Measurements from ENCODE around the gene NLK.

Gene NLK

DNA sequence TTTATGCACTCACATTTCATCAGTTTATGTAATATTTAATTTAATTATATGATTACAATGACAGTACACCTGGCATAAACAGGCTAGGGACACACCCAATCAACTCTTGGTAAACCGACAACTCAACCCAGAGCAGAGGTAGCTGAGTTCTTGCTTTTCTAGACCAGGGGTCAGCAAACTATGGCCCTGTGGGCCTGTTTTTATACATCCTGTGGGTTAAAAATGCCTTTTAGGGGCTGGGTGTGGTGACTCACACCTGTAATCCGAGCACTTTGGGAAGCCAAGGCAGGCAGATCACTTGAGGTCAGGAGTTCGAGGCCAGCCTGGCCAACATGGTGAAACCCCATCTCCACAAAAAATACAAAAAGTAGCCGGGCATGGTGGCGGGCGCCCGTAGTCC lies 177.3 kb downstream of the NLK start (continued):
- TF ChIP-seq, protein P1, sequence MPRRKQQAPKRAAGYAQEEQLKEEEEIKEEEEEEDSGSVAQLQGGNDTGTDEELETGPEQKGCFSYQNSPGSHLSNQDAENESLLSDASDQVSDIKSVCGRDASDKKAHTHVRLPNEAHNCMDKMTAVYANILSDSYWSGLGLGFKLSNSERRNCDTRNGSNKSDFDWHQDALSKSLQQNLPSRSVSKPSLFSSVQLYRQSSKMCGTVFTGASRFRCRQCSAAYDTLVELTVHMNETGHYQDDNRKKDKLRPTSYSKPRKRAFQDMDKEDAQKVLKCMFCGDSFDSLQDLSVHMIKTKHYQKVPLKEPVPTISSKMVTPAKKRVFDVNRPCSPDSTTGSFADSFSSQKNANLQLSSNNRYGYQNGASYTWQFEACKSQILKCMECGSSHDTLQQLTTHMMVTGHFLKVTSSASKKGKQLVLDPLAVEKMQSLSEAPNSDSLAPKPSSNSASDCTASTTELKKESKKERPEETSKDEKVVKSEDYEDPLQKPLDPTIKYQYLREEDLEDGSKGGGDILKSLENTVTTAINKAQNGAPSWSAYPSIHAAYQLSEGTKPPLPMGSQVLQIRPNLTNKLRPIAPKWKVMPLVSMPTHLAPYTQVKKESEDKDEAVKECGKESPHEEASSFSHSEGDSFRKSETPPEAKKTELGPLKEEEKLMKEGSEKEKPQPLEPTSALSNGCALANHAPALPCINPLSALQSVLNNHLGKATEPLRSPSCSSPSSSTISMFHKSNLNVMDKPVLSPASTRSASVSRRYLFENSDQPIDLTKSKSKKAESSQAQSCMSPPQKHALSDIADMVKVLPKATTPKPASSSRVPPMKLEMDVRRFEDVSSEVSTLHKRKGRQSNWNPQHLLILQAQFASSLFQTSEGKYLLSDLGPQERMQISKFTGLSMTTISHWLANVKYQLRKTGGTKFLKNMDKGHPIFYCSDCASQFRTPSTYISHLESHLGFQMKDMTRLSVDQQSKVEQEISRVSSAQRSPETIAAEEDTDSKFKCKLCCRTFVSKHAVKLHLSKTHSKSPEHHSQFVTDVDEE (CRISPR knock-in tag; IDR thresholded peaks at IDR 0.05): no peak
- TF ChIP-seq ARNTL (CRISPR knock-in tag; IDR thresholded peaks at IDR 0.05; ENCODE audit: borderline replicate concordance, low read depth): no peak

GRCh38 chr17:28221751-28222414 lies 179.4 kb downstream of the NLK start:
- no peak for TF ChIP-seq POU6F1 (CRISPR knock-in tag; IDR thresholded peaks at IDR 0.05; ENCODE audit: borderline replicate concordance, low read depth)
- TF ChIP-seq CREB5 (CRISPR knock-in tag; IDR thresholded peaks at IDR 0.05; ENCODE audit: low read depth): no peak
- TF ChIP-seq, protein P1 (CRISPR knock-in tag; IDR thresholded peaks at IDR 0.05): no peak
- TF ChIP-seq CSRNP3 (CRISPR knock-in tag; IDR thresholded peaks at IDR 0.05): no peak
- TF ChIP-seq ISL1 (CRISPR knock-in tag; IDR thresholded peaks at IDR 0.05): no peak
- TF ChIP-seq OSR1 (CRISPR knock-in tag; IDR thresholded peaks at IDR 0.05): no peak
- TF ChIP-seq TOX (CRISPR knock-in tag; IDR thresholded peaks at IDR 0.05; ENCODE audit: borderline replicate concordance): no peak
- TF ChIP-seq GLIS3 (CRISPR knock-in tag; IDR thresholded peaks at IDR 0.05): no peak
- no peak for TF ChIP-seq TCF4 (CRISPR knock-in tag; IDR thresholded peaks at IDR 0.05; ENCODE audit: borderline replicate concordance)
- TF ChIP-seq SNAI2 (CRISPR knock-in tag; IDR thresholded peaks at IDR 0.05): no peak
- TF ChIP-seq ZNF70 (CRISPR knock-in tag; IDR thresholded peaks at IDR 0.05): no peak
- TF ChIP-seq ZC3H10 (CRISPR knock-in tag; IDR thresholded peaks at IDR 0.05): no peak
- TF ChIP-seq, protein P2, sequence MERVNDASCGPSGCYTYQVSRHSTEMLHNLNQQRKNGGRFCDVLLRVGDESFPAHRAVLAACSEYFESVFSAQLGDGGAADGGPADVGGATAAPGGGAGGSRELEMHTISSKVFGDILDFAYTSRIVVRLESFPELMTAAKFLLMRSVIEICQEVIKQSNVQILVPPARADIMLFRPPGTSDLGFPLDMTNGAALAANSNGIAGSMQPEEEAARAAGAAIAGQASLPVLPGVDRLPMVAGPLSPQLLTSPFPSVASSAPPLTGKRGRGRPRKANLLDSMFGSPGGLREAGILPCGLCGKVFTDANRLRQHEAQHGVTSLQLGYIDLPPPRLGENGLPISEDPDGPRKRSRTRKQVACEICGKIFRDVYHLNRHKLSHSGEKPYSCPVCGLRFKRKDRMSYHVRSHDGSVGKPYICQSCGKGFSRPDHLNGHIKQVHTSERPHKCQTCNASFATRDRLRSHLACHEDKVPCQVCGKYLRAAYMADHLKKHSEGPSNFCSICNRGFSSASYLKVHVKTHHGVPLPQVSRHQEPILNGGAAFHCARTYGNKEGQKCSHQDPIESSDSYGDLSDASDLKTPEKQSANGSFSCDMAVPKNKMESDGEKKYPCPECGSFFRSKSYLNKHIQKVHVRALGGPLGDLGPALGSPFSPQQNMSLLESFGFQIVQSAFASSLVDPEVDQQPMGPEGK (CRISPR knock-in tag; IDR thresholded peaks at IDR 0.05; ENCODE audit: borderline replicate concordance): no peak
- no peak for TF ChIP-seq RARB (CRISPR knock-in tag; IDR thresholded peaks at IDR 0.05)
- TF ChIP-seq ESRRG (CRISPR knock-in tag; IDR thresholded peaks at IDR 0.05): no peak
- TF ChIP-seq ARNTL (CRISPR knock-in tag; IDR thresholded peaks at IDR 0.05; ENCODE audit: borderline replicate concordance, low read depth): no peak
- TF ChIP-seq ZFP3 (CRISPR knock-in tag; IDR thresholded peaks at IDR 0.05): no peak
- no peak for TF ChIP-seq CSDC2 (CRISPR knock-in tag; IDR thresholded peaks at IDR 0.05)
- TF ChIP-seq PPARA (CRISPR knock-in tag; IDR thresholded peaks at IDR 0.05; ENCODE audit: borderline replicate concordance): no peak
- ATAC-seq: no peak

Data from SK-N-SH treated with all-trans-retinoic acid at 6 μM for 48 hours (cell line).